ENCODE data around the gene UGT1A1. TPM values are rescaled to one million over a fixed set of nuclear protein-coding genes. Genes with fewer than 3 reads are reported as not detected.

The UGT1A1 gene
- total RNA-seq, 1 donor from 2014 or later: not detected

DNA sequence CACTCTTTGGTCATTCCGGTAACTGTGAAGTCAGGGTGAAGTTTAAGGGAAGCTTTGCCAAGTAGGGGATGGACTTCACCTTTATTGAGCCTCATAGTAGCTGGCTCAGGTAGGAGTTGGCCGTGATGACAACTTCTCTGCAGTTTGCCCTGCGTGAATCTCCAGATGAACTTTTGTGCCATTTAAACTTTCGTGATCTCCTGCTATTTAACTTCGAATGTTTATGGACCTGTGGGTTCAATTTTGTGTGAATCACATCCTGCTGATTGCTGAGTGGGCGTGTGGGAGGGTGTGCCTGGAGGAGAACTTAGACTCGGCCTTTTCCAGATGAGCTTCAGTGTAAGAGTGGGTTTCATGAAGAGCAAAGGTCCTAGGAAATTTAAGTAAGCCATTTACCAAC, 4.2 kb downstream of the UGT1A1 start:
- DNase-seq (ENCODE audit: low spot score in 2 of 2): no peak
- TF ChIP-seq, protein P1, sequence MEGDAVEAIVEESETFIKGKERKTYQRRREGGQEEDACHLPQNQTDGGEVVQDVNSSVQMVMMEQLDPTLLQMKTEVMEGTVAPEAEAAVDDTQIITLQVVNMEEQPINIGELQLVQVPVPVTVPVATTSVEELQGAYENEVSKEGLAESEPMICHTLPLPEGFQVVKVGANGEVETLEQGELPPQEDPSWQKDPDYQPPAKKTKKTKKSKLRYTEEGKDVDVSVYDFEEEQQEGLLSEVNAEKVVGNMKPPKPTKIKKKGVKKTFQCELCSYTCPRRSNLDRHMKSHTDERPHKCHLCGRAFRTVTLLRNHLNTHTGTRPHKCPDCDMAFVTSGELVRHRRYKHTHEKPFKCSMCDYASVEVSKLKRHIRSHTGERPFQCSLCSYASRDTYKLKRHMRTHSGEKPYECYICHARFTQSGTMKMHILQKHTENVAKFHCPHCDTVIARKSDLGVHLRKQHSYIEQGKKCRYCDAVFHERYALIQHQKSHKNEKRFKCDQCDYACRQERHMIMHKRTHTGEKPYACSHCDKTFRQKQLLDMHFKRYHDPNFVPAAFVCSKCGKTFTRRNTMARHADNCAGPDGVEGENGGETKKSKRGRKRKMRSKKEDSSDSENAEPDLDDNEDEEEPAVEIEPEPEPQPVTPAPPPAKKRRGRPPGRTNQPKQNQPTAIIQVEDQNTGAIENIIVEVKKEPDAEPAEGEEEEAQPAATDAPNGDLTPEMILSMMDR (IDR thresholded peaks at IDR 0.05): no peak
- H3K27me3 ChIP-seq: no peaks in the 10 kb centered on the region
- H3K4me1 ChIP-seq: no peaks in the 10 kb centered on the region
- intact Hi-C loops (cut with DNase I): no loop called here
- no peak overlapping the region for H3K4me3 ChIP-seq
- H3K27ac ChIP-seq: no peak overlapping the region
- no peaks in the 10 kb centered on the region for H3K36me3 ChIP-seq
- H3K9me3 ChIP-seq: no peaks in the 10 kb centered on the region

DNA sequence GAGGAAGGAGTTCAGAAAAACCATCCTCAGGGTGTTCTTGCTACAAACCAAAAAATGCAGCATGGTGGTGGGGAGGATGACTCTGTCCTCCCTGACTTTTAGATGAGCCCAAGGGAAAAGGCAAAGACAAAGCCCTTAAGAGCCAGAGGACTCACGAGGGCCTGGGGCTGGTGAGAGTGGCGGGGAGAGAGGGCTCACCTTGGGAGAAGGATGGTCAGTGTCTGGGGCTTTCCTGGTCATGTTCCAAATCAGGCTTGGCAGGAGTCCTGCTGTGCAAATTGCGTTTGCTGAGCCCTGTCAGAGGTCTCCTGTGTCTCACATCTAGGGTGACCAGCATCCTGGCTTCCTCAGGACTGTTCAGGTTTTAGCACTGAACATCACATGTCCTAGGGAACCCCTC, 4.7 kb downstream of the UGT1A1 start:
- H3K4me3 ChIP-seq: no peak overlapping the region
- H3K36me3 ChIP-seq: no peaks in the 10 kb centered on the region
- no peaks in the 10 kb centered on the region for H3K4me1 ChIP-seq
- TF ChIP-seq, protein P1 (IDR thresholded peaks at IDR 0.05): no peak
- no peaks in the 10 kb centered on the region for H3K9me3 ChIP-seq
- no peak overlapping the region for H3K27ac ChIP-seq
- intact Hi-C loops (cut with DNase I): no loop called here
- H3K27me3 ChIP-seq: no peaks in the 10 kb centered on the region
- DNase-seq (ENCODE audit: low spot score in 2 of 2): no peak

DNA sequence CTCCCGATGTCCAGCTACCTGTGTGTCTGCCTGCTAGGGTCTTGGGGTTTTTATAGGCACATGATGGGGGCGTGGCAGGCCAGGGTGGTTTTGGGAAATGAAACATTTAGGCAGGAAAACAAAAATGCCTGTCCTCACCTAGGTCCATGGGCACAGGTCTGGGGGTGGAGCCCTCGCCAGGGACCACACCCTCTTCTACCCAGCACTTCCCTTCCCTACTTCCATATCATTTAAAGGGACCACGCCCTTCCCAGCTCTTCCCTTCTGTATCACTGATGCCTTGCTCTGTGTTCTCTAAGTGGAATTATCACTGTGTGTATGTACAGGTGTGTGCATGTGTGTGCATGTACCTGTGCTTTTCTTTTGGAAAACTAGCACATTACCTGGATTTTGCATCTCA, 6.3 kb downstream of the UGT1A1 start:
- Histone ChIP-seq H3K27me3 (no peaks in the 10 kb centered on the region), H3K9me3 (no peaks in the 10 kb centered on the region), H3K27ac (no peak overlapping the region), H3K36me3 (no peaks in the 10 kb centered on the region), H3K4me3 (no peak overlapping the region), H3K4me1 (no peaks in the 10 kb centered on the region)
- intact Hi-C loops (cut with DNase I): no loop called here
- no peak for DNase-seq (ENCODE audit: low spot score in 2 of 2)
- TF ChIP-seq, protein P1 (IDR thresholded peaks at IDR 0.05): no peak

DNA sequence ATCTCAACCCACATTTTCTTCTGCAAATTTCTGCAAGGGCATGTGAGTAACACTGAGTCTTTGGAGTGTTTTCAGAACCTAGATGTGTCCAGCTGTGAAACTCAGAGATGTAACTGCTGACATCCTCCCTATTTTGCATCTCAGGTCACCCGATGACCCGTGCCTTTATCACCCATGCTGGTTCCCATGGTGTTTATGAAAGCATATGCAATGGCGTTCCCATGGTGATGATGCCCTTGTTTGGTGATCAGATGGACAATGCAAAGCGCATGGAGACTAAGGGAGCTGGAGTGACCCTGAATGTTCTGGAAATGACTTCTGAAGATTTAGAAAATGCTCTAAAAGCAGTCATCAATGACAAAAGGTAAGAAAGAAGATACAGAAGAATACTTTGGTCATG, 8.0 kb downstream of the UGT1A1 start:
- no peak overlapping the region for H3K27ac ChIP-seq
- TF ChIP-seq, protein P1 (IDR thresholded peaks at IDR 0.05): no peak
- no peaks in the 10 kb centered on the region for H3K27me3 ChIP-seq
- no peaks in the 10 kb centered on the region for H3K9me3 ChIP-seq
- intact Hi-C loops (cut with DNase I): no loop called here
- H3K4me1 ChIP-seq: no peaks in the 10 kb centered on the region
- no peak overlapping the region for H3K4me3 ChIP-seq
- H3K36me3 ChIP-seq: no peaks in the 10 kb centered on the region
- no peak for DNase-seq (ENCODE audit: low spot score in 2 of 2)

DNA sequence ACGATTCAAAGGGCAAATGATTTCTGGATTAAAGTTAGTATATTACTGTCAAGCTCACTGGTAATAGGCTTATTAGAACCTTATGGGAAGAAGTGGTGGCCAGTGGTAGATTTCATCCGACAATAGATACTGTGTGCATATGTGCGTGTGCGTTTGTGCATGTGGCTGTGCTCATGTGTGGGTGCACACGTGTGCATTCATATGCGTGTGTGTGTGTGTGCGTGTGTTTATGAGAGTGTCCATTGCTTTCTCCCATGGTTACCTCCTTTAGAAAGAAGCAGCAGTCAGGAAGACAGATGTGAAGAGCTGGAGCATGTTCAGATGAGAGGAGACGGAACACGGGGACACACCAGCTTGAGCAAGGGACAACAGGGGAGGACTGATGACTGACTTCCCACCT, 9.2 kb downstream of the UGT1A1 start:
- H3K4me1 ChIP-seq: no peaks in the 10 kb centered on the region
- no peak overlapping the region for H3K27ac ChIP-seq
- intact Hi-C loops (cut with DNase I): no loop called here
- TF ChIP-seq, protein P1 (IDR thresholded peaks at IDR 0.05): no peak
- H3K9me3 ChIP-seq: no peaks in the 10 kb centered on the region
- DNase-seq (ENCODE audit: low spot score in 2 of 2): no peak
- H3K27me3 ChIP-seq: no peaks in the 10 kb centered on the region
- H3K36me3 ChIP-seq: no peaks in the 10 kb centered on the region
- H3K4me3 ChIP-seq: no peak overlapping the region

DNA sequence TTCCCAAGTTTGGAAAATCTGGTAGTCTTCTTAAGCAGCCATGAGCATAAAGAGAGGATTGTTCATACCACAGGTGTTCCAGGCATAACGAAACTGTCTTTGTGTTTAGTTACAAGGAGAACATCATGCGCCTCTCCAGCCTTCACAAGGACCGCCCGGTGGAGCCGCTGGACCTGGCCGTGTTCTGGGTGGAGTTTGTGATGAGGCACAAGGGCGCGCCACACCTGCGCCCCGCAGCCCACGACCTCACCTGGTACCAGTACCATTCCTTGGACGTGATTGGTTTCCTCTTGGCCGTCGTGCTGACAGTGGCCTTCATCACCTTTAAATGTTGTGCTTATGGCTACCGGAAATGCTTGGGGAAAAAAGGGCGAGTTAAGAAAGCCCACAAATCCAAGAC, 12.1 kb downstream of the UGT1A1 start:
- Histone ChIP-seq H3K4me3 (no peak overlapping the region), H3K27me3 (no peaks in the 10 kb centered on the region), H3K9me3 (no peaks in the 10 kb centered on the region), H3K4me1 (no peaks in the 10 kb centered on the region), H3K36me3 (no peaks in the 10 kb centered on the region), H3K27ac (no peak overlapping the region)
- DNase-seq (ENCODE audit: low spot score in 2 of 2): no peak
- TF ChIP-seq, protein P1 (IDR thresholded peaks at IDR 0.05): no peak
- intact Hi-C loops (cut with DNase I): no loop called here
